ENCODE results near the gene COL6A1. TPM values are rescaled to one million over a fixed set of nuclear protein-coding genes. Genes with fewer than 3 reads are reported as not detected.

The COL6A1 gene
- total and polyA plus RNA-seq, 2 of the 4 experiments (the other 2 are of a cell fraction): 173 to 1,578 TPM

DNA sequence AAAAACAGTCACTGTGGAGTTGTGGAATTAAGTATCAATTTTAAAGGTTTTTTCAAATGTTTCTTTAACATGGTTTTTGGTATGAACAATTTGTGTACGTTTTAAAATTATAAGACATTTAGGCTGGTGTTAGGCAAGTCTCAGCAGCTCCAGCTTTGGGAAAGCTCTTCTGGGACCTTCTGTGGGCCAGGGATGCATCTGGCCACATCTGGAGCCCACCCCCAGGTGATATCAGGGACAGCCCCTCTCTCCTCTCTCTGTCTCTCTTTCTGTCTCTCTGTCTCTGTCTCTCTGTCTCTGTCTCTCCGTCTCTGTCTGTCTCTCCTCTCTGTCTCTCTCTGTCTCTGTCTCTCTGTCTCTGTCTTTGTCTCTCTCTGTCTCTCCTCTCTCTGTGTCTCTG lies 1.3 kb upstream of the COL6A1 start:
- Histone ChIP-seq H2AK5ac (ENCODE audit: low read depth, low read length) (peak overlapping the region; percentile 5; the same call in 1 of the 2 replicates), H3K56ac (ENCODE audit: extremely low read depth, insufficient read depth, low read length) (no peak overlapping the region), H4K20me1 (ENCODE audit: insufficient read depth, low read length) (peaks cover 37% of the 10 kb centered on the region), H3K4ac (ENCODE audit: low read depth, low read length) (peak overlapping the region; percentile 86; the same call in 1 of the 2 replicates), H3K9me1 (ENCODE audit: insufficient read depth, low read length) (peaks cover 6% of the 10 kb centered on the region), H3K4me1 (ENCODE audit: control insufficient read depth, insufficient read depth, low read length) (peaks cover 20% of the 10 kb centered on the region), H3K4me3 (ENCODE audit: insufficient read depth, low read depth, low read length) (no peak overlapping the region), H3K4me2 (ENCODE audit: low read depth, low read length) (0 out of 2 replicates have a peak overlapping the region, but pooled peaks have one; percentile 7), H2BK5ac (ENCODE audit: low read depth, low read length, poor library complexity, severe bottlenecking) (no peak overlapping the region), H3K79me1 (ENCODE audit: low read depth in 1 of 2, low read length in 2 of 2) (peaks cover 2 to 46% of the 10 kb centered on the region in 2 experiments; a peak in 2 of 4 replicates), H2AFZ (replicated peaks; ENCODE audit: low read length, poor library complexity) (no peak overlapping the region), H2BK120ac (ENCODE audit: low read depth, low read length) (no peak overlapping the region; the same call in 1 of the 2 replicates), H3K9ac (ENCODE audit: low read depth, low read length) (peak overlapping the region; percentile 62; the same call in 1 of the 2 replicates), H2BK15ac (ENCODE audit: low read depth, low read length) (no peak overlapping the region), H3K9me3 (ENCODE audit: control insufficient read depth, insufficient read depth, low read length) (no peaks in the 10 kb centered on the region), H4K5ac (ENCODE audit: low read depth, low read length) (0 out of 2 replicates have a peak overlapping the region, but pooled peaks have one; percentile 47), H2BK20ac (ENCODE audit: low read depth, low read length) (no peak overlapping the region), H4K91ac (ENCODE audit: insufficient read depth, low read depth, low read length) (no peak overlapping the region), H3K27me3 (ENCODE audit: control insufficient read depth, insufficient read depth, low read length) (no peaks in the 10 kb centered on the region), H2AK9ac (replicated peaks; ENCODE audit: low read depth, low read length, poor library complexity) (no peak overlapping the region), H3K36me3 (ENCODE audit: control insufficient read depth, insufficient read depth, low read length) (peaks cover 26% of the 10 kb centered on the region), H3K27ac (ENCODE audit: insufficient read depth, low read length) (no peak overlapping the region), H4K8ac (ENCODE audit: low read depth in 2 of 2, low read length in 2 of 2) (peak overlapping the region; percentile 0 to 48; a peak in 2 of 4 replicates), H3K18ac (ENCODE audit: low read depth, low read length) (no peak overlapping the region), H3K14ac (replicated peaks; ENCODE audit: low read depth, low read length) (peak overlapping the region; percentile 86; the same call in 1 of the 2 replicates), H3K23ac (ENCODE audit: low read depth, low read length) (peak overlapping the region; percentile 77; the same call in 1 of the 2 replicates)
- DNase-seq (no peak), ATAC-seq (ENCODE audit: low read depth) (no peak)
- intact Hi-C loops (cut with micrococcal nuclease) (loop anchor here (2.0 kb wide), 1 partner anchor 77 kb away; no protein-coding TSS in a partner anchor), dilution Hi-C loops (cut with HindIII; ENCODE audit: low sequenced_read_pairs, unreplicated experiment) (no loop called here), in situ Hi-C loops (cut with MboI; ENCODE audit: low sequenced_read_pairs) (no loop called here)
- TF ChIP-seq, protein P1, sequence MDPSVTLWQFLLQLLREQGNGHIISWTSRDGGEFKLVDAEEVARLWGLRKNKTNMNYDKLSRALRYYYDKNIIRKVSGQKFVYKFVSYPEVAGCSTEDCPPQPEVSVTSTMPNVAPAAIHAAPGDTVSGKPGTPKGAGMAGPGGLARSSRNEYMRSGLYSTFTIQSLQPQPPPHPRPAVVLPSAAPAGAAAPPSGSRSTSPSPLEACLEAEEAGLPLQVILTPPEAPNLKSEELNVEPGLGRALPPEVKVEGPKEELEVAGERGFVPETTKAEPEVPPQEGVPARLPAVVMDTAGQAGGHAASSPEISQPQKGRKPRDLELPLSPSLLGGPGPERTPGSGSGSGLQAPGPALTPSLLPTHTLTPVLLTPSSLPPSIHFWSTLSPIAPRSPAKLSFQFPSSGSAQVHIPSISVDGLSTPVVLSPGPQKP (IDR thresholded peaks at IDR 0.05; ENCODE audit: borderline replicate concordance, low read depth, low read length): no peak
- TF ChIP-seq RAD21 (IDR thresholded peaks at IDR 0.05; ENCODE audit: low read length) (no peak), SMC3 (IDR thresholded peaks at IDR 0.05; ENCODE audit: low read depth, low read length) (no peak), FOS (IDR thresholded peaks at IDR 0.05; ENCODE audit: low read depth, low read length) (no peak), BHLHE40 (IDR thresholded peaks at IDR 0.05; ENCODE audit: low read depth, low read length) (no peak), CEBPB (IDR thresholded peaks at IDR 0.05; ENCODE audit: low read depth, low read length) (no peak), MAFK (IDR thresholded peaks at IDR 0.05; ENCODE audit: low read depth, low read length) (no peak), RFX5 (IDR thresholded peaks at IDR 0.05; ENCODE audit: low read depth, low read length) (no peak), RCOR1 (IDR thresholded peaks at IDR 0.05; ENCODE audit: insufficient replicate concordance, low read length) (no peak), MXI1 (IDR thresholded peaks at IDR 0.05; ENCODE audit: borderline replicate concordance, low read depth, low read length) (no peak)
- TF ChIP-seq, protein P2, sequence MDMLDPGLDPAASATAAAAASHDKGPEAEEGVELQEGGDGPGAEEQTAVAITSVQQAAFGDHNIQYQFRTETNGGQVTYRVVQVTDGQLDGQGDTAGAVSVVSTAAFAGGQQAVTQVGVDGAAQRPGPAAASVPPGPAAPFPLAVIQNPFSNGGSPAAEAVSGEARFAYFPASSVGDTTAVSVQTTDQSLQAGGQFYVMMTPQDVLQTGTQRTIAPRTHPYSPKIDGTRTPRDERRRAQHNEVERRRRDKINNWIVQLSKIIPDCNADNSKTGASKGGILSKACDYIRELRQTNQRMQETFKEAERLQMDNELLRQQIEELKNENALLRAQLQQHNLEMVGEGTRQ (IDR thresholded peaks at IDR 0.05; ENCODE audit: low read depth, low read length): no peak
- TF ChIP-seq, protein P3, sequence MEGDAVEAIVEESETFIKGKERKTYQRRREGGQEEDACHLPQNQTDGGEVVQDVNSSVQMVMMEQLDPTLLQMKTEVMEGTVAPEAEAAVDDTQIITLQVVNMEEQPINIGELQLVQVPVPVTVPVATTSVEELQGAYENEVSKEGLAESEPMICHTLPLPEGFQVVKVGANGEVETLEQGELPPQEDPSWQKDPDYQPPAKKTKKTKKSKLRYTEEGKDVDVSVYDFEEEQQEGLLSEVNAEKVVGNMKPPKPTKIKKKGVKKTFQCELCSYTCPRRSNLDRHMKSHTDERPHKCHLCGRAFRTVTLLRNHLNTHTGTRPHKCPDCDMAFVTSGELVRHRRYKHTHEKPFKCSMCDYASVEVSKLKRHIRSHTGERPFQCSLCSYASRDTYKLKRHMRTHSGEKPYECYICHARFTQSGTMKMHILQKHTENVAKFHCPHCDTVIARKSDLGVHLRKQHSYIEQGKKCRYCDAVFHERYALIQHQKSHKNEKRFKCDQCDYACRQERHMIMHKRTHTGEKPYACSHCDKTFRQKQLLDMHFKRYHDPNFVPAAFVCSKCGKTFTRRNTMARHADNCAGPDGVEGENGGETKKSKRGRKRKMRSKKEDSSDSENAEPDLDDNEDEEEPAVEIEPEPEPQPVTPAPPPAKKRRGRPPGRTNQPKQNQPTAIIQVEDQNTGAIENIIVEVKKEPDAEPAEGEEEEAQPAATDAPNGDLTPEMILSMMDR (conservative IDR thresholded peaks at IDR 0.05; ENCODE audit: low read depth, low read length): no peak
- WGBS, 2 experiments (ENCODE audit: extremely low coverage in 2 of 2, insufficient read length in 1 of 2): 86% methylated on average over 1 of the region's 2 CpGs; no CpG with 5 or more reads in 1 of the 2 experiments
- POLR2A ChIA-PET (ENCODE audit: unreplicated experiment): no interaction called here
- CTCF ChIA-PET: no interaction called here
- BruUV-seq (replicated peaks): no TSS peak

All from IMR-90 (cell line).